HepG2 (cell line): ENCODE measurements around the gene LTK. TPM values are rescaled to one million over a fixed set of nuclear protein-coding genes. Genes with fewer than 3 reads are reported as not detected.

Experiments
- ATAC-seq: fragments of 200-7000 bp; cut with Tn5 transposase; 3 replicates; pipeline ENCODE4 v1.9.1; 2020; ENCODE audit warnings: mild to moderate bottlenecking, moderate library complexity
- BruUV-seq: library from RNA; stranded (reverse); fragments of 400-500 nt; replicated peaks from 2 replicates; lab custom pipeline; 2021; lab: Mats Ljungman, UMichigan
- CTCF ChIA-PET: fragments of 300-600 bp; formaldehyde crosslinking; extraction: SDS; loops from one replicate; lab custom pipeline; 2021; ENCODE audit warnings: low total read pairs, inconsistent platforms, low intra/inter-chr PET ratio; lab: Yijun Ruan, JAX
- POLR2A ChIA-PET: fragments of 350-600 bp; sonication (Branson Sonifier 250); formaldehyde crosslinking; loops from one replicate; lab custom pipeline; 2020; ENCODE audit warnings: antibody characterized with exemption, inconsistent platforms; lab: Yijun Ruan, JAX
- DNase-seq: peaks from one replicate; pipeline ENCODE4 v3.0.0-alpha.2; 2015; ENCODE audit warnings: low spot score
- FAIRE-seq: peaks from 3 replicates; lab custom pipeline; 2011; peaks lifted over from hg19 to GRCh38; lab: Jason Lieb, UNC
- H2AFZ ChIP-seq: one replicate; pipeline ENCODE4 v1.6.1; 2011; ENCODE audit warnings: low read length, inconsistent platforms
- H3K27ac ChIP-seq: fragments of 300-600 bp; 3 replicates; pipeline ENCODE4 v1.8.0; 2011; ENCODE audit warnings: mixed run types, mild to moderate bottlenecking, mixed read lengths, low read length, inconsistent platforms; ENCODE audit not compliant: insufficient read depth; ENCODE audit errors: extremely low read length
- H3K27me3 ChIP-seq, 2 experiments: fragments of 200-600 bp in 1 of 2; 2 replicates in 1 of 2; 3 replicates in 1 of 2; pipeline versions ENCODE4 v1.6.0 to v1.8.0; 2011; ENCODE audit warnings: low read length in 2 of 2, mild to moderate bottlenecking in 2 of 2, moderate library complexity in 2 of 2, inconsistent platforms in 1 of 2; ENCODE audit not compliant: insufficient read depth in 2 of 2, control insufficient read depth in 1 of 2
- H3K36me3 ChIP-seq, 2 experiments: fragments of 200-600 bp in 1 of 2; replicated peaks in 1 of 2; 2 replicates in 1 of 2; 3 replicates in 1 of 2; pipeline versions ENCODE4 v1.5.1 to v1.8.0; 2011; ENCODE audit warnings: low read length in 2 of 2, inconsistent platforms in 1 of 2; ENCODE audit not compliant: insufficient read depth in 2 of 2, control insufficient read depth in 1 of 2
- H3K4me1 ChIP-seq: 2 replicates; pipeline ENCODE4 v1.5.1; 2012; ENCODE audit warnings: low read length, inconsistent platforms; ENCODE audit not compliant: insufficient read depth
- H3K4me2 ChIP-seq: 2 replicates; pipeline ENCODE4 v1.6.0; 2011; ENCODE audit warnings: low read depth, low read length, inconsistent platforms
- H3K4me3 ChIP-seq, 3 experiments: fragments of 200-600 bp in 1 of 3; sonication (generic), shearing (Covaris generic) in 1 of 3; replicated peaks in 1 of 3; 2 replicates each; pipeline ENCODE4 v1.5.1; 2011 to 2016; ENCODE audit warnings: low read length in 3 of 3, inconsistent platforms in 2 of 3, low read depth in 2 of 3, mild to moderate bottlenecking in 2 of 3, control low read depth in 1 of 3, mixed read lengths in 1 of 3; ENCODE audit not compliant: insufficient read depth in 1 of 3
- H3K79me2 ChIP-seq: one replicate; pipeline ENCODE4 v1.6.1; 2011; ENCODE audit warnings: low read length, inconsistent platforms; ENCODE audit not compliant: insufficient read depth
- H3K9ac ChIP-seq: 2 replicates; pipeline ENCODE4 v1.6.0; 2011; ENCODE audit warnings: mild to moderate bottlenecking, low read depth, low read length, inconsistent platforms; ENCODE audit not compliant: insufficient read depth
- H3K9me3 ChIP-seq: 2 replicates; pipeline ENCODE4 v1.5.1; 2012; ENCODE audit warnings: mild to moderate bottlenecking, low read length
- H4K20me1 ChIP-seq: 2 replicates; pipeline ENCODE4 v1.6.0; 2011; ENCODE audit warnings: inconsistent platforms, mild to moderate bottlenecking, low read length, moderate library complexity; ENCODE audit not compliant: insufficient read depth
- ELF3 ChIP-seq: IDR thresholded peaks from 2 replicates; pipeline ENCODE4 v1.6.1; 2016; ENCODE audit warnings: missing genetic modification reagents, missing compliant biosample characterization
- GPN1 ChIP-seq: sonication (generic); formaldehyde crosslinking; IDR thresholded peaks from 2 replicates; pipeline ENCODE4 v1.5.1; 2020; ENCODE audit warnings: missing genetic modification reagents, borderline replicate concordance
- HOXA3 ChIP-seq: sonication (generic); formaldehyde crosslinking; IDR thresholded peaks from 2 replicates; pipeline ENCODE4 v1.5.0; 2020; ENCODE audit warnings: missing genetic modification reagents
- KLF9 ChIP-seq: IDR thresholded peaks from 2 replicates; pipeline ENCODE4 v1.6.1; 2016; ENCODE audit warnings: low read depth
- NFRKB ChIP-seq: fragments of 450-650 bp; IDR thresholded peaks from 2 replicates; pipeline ENCODE4 v1.6.1; 2017
- RAD51 ChIP-seq: fragments of 450-650 bp; IDR thresholded peaks from 2 replicates; pipeline ENCODE4 v1.6.1; 2016; ENCODE audit warnings: borderline replicate concordance
- REPIN1 ChIP-seq: sonication (generic); formaldehyde crosslinking; IDR thresholded peaks from 2 replicates; pipeline ENCODE4 v1.8.0; 2022; ENCODE audit warnings: missing genetic modification reagents, low read depth, mild to moderate bottlenecking, borderline replicate concordance
- SAFB2 ChIP-seq: sonication (generic); formaldehyde crosslinking; IDR thresholded peaks from 2 replicates; pipeline ENCODE4 v1.5.1; 2020; ENCODE audit warnings: missing genetic modification reagents, low read depth, mild to moderate bottlenecking, borderline replicate concordance
- ZNF251 ChIP-seq: sonication (generic); formaldehyde crosslinking; IDR thresholded peaks from 2 replicates; pipeline ENCODE4 v1.9.0; 2021; ENCODE audit warnings: mild to moderate bottlenecking, missing genetic modification reagents
- ZNF7 ChIP-seq: IDR thresholded peaks from 2 replicates; pipeline ENCODE4 v1.6.1; 2016; ENCODE audit warnings: missing biosample characterization, missing genetic modification reagents
- WGBS: methylation state at CpG from one replicate; pipeline ENCODE4 v1.1.6; 2017; ENCODE audit warnings: low lambda C conversion rate; 5-methylcytosine and 5-hydroxymethylcytosine counted together
- in situ Hi-C: cut with HindIII; loops from 2 replicates; pipeline ENCODE4 v1.10.0; 2017; ENCODE audit warnings: low pct_unique_long_range_greater_than_20kb; ENCODE audit not compliant: extremely low pct_ligation_motif_present
- intact Hi-C: fragments of 100-400 bp; cut with micrococcal nuclease; formaldehyde crosslinking; loops from one replicate; pipeline ENCODE4 v1.10.0; 2022; ENCODE audit not compliant: unreplicated experiment
- polyA plus RNA-seq, 8 experiments: library from polyadenylated mRNA; depleted of rRNA in 3 of 8; stranded (reverse) in 7 of 8; unstranded in 1 of 8; fragments of >200 nt; fragmentation: Illumina TruSeq in 4 of 8; extraction: Trizol in 4 of 8; gene quantifications; 2 replicates each; pipeline versions ENCODE4 v1.2.1 to v1.2.3, GENCODE V29; 2011 to 2016; ENCODE audit warnings: low read depth in 4 of 8, missing spikeins in 1 of 8, mixed read lengths in 1 of 8; ENCODE audit not compliant: insufficient read depth in 1 of 8
- total RNA-seq, 5 experiments: library from RNA; depleted of rRNA; stranded (reverse); fragments of >200 nt; fragmentation: Illumina TruSeq; extraction: Trizol; gene quantifications; 2 replicates each; pipeline ENCODE4 v1.2.3, GENCODE V29; 2016; ENCODE audit warnings: low read depth in 1 of 5
- TF ChIP-seq, protein P1 (sequence below), 2 experiments: fragments of 450-650 bp in 1 of 2; sonication (generic) in 1 of 2; formaldehyde crosslinking; IDR thresholded peaks; 2 replicates each; pipeline versions ENCODE4 v1.5.0 to v1.8.0; 2020 to 2022; ENCODE audit warnings: mild to moderate bottlenecking in 1 of 2, missing genetic modification reagents in 1 of 2
- TF ChIP-seq, protein P2 (sequence below): sonication (generic); formaldehyde crosslinking; conservative IDR thresholded peaks from 2 replicates; pipeline ENCODE4 v1.4.0; 2020; ENCODE audit warnings: missing genetic modification reagents

The LTK gene
- total and polyA plus RNA-seq, 2 of the 13 experiments (the other 11 are each of a cell fraction or from before 2014, with no cell fraction given): 0.01 TPM; not detected in 1

DNA sequence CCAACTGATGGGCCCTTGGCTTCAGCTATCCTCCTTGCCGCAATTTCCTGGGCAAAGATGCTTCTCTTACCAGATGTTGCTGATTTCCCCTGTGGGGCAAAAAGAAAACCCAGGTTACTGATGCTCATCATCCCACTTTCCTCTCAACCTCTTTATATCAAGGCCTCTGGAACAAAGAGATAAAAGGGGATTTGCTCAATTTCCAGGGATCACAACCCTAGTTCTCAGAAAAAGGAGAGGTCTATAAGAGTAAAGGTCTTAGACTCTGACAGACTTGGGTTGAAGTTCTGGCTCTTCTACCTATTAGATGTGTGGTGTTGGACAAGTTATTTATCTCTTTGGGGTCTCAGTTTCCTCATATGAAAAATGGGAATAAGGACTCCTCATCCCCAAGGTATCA is 21.9 kb upstream of the LTK start:
- Histone ChIP-seq H3K79me2 (no peaks in the 10 kb centered on the region), H3K4me3 (no peak overlapping the region), H3K27ac (no peak overlapping the region), H3K9me3 (no peaks in the 10 kb centered on the region), H3K4me2 (no peak overlapping the region), H4K20me1 (no peaks in the 10 kb centered on the region), H3K4me1 (no peaks in the 10 kb centered on the region), H3K27me3 (no peaks in the 10 kb centered on the region), H2AFZ (no peak overlapping the region), H3K9ac (no peak overlapping the region), H3K36me3 (peaks cover 20 to 45% of the 10 kb centered on the region in 2 experiments)
- TF ChIP-seq ZNF251 (CRISPR knock-in tag) (no peak), RAD51 (no peak), KLF9 (CRISPR knock-in tag) (no peak), NFRKB (no peak), ELF3 (CRISPR knock-in tag) (no peak), SAFB2 (no peak), REPIN1 (CRISPR knock-in tag) (no peak), ZNF7 (CRISPR knock-in tag) (no peak), HOXA3 (no peak), GPN1 (no peak)
- TF ChIP-seq, protein P1, sequence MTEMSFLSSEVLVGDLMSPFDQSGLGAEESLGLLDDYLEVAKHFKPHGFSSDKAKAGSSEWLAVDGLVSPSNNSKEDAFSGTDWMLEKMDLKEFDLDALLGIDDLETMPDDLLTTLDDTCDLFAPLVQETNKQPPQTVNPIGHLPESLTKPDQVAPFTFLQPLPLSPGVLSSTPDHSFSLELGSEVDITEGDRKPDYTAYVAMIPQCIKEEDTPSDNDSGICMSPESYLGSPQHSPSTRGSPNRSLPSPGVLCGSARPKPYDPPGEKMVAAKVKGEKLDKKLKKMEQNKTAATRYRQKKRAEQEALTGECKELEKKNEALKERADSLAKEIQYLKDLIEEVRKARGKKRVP (CRISPR knock-in tag; IDR thresholded peaks at IDR 0.05): no peak
- TF ChIP-seq, protein P2, sequence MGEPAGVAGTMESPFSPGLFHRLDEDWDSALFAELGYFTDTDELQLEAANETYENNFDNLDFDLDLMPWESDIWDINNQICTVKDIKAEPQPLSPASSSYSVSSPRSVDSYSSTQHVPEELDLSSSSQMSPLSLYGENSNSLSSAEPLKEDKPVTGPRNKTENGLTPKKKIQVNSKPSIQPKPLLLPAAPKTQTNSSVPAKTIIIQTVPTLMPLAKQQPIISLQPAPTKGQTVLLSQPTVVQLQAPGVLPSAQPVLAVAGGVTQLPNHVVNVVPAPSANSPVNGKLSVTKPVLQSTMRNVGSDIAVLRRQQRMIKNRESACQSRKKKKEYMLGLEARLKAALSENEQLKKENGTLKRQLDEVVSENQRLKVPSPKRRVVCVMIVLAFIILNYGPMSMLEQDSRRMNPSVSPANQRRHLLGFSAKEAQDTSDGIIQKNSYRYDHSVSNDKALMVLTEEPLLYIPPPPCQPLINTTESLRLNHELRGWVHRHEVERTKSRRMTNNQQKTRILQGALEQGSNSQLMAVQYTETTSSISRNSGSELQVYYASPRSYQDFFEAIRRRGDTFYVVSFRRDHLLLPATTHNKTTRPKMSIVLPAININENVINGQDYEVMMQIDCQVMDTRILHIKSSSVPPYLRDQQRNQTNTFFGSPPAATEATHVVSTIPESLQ (CRISPR knock-in tag): no peak
- ATAC-seq (no peak), FAIRE-seq (no peak), DNase-seq (no peak)
- WGBS: 100% methylated on average over 1 of the region's 1 CpG
- intact Hi-C loops (no loop called here), in situ Hi-C loops (no loop called here)
- POLR2A ChIA-PET: no interaction called here
- CTCF ChIA-PET: no interaction called here
- BruUV-seq: TSS peak; percentile 33
